OCI-LY3 (cell line): Measurements from ENCODE around the gene GALNT1.

Source experiments
- EZH2phosphoT487 ChIP-seq: fragments of 200-600 bp; shearing (Covaris generic); IDR thresholded peaks from 2 replicates; pipeline ENCODE4 v1.6.1; 2018; ENCODE audit warnings: antibody characterized with exemption, mixed run types, low read depth
- TF ChIP-seq, protein P1 (sequence below): fragments of 200-600, 300-600 bp; sonication (generic); IDR thresholded peaks from 2 replicates; pipeline ENCODE4 v1.5.1; 2014; ENCODE audit warnings: antibody characterized with exemption, low read length, low read depth

DNA sequence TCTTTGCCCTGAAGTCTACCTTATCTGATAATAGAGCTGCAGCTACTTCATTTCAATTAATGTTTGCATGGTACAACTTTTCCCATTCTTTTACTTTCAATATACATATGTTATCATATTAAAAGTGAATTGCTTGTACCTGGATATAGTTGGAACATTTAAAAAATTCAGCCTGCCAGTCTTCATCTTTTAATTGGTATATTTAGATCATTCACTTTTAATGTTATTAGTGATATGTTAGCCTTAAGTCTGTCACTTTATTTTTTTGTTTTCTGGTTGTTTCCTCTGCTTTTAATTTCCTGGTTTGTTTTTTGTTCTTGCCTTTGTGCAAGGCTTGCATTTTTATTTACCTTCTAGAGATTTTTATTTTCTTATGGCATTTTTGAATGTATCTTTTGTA, 158.2 kb downstream of the GALNT1 start:
- TF ChIP-seq, protein P1, sequence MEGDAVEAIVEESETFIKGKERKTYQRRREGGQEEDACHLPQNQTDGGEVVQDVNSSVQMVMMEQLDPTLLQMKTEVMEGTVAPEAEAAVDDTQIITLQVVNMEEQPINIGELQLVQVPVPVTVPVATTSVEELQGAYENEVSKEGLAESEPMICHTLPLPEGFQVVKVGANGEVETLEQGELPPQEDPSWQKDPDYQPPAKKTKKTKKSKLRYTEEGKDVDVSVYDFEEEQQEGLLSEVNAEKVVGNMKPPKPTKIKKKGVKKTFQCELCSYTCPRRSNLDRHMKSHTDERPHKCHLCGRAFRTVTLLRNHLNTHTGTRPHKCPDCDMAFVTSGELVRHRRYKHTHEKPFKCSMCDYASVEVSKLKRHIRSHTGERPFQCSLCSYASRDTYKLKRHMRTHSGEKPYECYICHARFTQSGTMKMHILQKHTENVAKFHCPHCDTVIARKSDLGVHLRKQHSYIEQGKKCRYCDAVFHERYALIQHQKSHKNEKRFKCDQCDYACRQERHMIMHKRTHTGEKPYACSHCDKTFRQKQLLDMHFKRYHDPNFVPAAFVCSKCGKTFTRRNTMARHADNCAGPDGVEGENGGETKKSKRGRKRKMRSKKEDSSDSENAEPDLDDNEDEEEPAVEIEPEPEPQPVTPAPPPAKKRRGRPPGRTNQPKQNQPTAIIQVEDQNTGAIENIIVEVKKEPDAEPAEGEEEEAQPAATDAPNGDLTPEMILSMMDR: no peak
- TF ChIP-seq EZH2phosphoT487: no peak
